A204.1 (cell line): ENCODE results near the gene PTPRN2.
"Not testable (repeated sequence)": the region's sequence is repeated elsewhere in the genome, so short reads cannot be mapped to it uniquely, and the experiment has no call there.

Experiments used
- FAIRE-seq: peaks from 2 replicates; lab custom pipeline; 2012; peaks lifted over from hg19 to GRCh38; lab: Jason Lieb, UNC

The PTPRN2 gene

DNA sequence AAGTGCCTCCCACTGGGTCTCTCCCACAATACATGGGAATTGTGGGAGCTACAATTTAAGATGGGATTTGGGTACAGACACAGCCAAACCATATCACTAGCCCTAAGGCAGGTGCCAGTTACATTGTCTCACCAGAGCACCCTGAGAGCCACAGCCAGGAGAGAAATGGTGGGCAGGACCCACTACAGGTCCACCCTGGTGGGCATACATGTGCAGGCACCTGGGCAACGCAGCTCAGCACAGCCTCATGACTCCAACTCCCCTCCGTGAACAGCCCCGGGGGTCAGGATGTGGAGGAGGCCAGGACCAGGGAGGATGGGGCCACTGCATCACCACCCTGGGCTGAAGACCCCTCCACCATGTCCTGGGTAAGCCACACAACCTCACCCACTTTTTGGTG lies 205.7 kb downstream of the PTPRN2 start:
- FAIRE-seq, result no peak

DNA sequence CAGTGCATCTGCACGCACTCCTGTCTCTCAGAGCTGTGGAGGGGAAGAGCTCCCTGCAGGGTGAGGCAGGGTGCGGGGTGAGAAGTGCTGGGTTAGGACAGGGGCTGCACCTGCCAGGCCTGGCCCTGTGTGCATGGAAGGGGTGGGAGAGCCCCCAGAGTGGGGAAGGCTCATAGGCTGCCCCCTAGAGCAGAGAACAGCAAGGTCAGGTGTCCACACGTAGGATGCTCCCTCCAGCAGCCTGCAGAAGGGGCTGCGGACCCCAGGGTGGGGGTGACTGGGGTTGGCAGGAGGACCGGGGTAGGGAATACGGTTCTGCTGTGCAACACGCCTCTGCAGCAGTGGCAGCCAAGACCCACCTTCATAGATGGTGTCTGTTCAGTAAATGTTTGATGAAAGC lies 208.6 kb downstream of the PTPRN2 start:
- no peak for FAIRE-seq

DNA sequence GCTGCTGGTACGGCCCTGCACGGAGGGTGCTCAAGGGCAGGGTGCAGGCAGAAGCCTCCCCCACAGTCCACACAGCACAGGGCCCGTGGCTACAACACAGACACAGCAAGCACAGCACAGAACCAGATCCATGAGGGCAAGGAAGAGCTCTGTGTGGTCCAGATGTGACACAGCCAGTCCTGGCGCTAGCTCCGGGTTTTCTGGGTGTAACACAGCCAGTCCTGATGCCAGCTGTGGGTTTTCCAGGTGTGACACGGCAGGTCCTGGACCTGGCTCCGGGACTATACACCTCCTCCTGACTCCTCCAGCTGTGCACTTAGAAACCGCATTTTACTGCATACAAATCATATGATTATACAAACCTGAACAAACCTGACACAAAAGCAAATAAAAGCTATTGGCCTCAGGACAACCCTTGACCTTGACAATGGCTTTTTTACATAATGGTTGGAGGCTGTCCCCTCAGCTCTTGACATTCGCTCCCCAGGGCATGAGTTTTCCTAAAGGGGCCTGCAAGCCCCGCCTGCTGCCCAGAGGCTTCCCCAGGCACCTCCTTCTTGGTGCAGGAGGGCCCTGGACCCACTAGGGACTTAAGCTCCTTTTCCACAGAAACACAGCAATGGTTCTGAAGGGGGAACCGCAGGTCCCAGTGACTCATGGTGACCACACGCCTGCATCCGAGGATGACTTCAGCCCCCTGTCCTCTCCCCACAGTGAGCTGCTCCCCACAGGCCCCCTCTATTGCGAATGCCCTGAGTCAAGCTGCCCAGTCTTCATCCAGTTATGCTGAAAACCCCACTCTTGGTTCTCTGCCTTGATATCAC lies 209.6 kb downstream of the PTPRN2 start:
- no peak for FAIRE-seq

DNA sequence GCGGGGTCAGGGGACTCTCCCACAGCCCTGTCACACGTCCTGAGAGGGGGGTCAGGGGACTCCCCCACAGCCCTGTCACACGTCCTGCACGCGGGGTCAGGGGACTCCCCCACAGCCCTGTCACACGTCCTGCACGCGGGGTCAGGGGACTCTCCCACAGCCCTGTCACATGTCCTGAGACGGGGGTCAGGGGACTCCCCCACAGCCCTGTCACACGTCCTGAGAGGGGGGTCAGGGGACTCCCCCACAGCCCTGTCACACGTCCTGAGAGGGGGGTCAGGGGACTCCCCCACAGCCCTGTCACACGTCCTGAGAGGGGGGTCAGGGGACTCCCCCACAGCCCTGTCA lies 210.8 kb downstream of the PTPRN2 start:
- not testable (repeated sequence) for FAIRE-seq

DNA sequence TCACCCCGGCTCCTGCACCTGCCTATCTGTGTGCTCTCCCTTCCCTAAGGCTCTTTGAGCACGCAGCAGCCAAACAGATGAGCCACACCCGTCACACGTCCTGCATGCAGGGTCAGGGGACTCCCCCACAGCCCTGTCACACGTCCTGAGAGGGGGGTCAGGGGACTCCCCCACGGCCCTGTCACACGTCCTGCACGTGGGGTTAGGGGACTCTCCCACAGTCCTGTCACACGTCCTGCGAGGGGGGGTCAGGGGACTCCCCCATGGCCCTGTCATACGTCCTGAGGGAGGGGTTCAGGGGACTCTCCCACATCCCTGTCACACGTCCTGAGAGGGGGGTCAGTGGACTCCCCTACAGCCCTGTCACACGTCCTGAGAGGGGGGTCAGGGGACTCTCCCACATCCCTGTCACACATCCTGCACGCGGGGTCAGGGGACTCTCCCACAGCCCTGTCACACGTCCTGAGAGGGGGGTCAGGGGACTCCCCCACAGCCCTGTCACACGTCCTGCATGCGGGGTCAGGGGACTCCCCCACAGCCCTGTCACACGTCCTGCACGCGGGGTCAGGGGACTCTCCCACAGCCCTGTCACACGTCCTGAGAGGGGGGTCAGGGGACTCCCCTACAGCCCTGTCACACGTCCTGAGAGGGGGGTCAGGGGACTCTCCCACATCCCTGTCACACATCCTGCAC lies 211.3 kb downstream of the PTPRN2 start:
- FAIRE-seq, result not testable (repeated sequence)

DNA sequence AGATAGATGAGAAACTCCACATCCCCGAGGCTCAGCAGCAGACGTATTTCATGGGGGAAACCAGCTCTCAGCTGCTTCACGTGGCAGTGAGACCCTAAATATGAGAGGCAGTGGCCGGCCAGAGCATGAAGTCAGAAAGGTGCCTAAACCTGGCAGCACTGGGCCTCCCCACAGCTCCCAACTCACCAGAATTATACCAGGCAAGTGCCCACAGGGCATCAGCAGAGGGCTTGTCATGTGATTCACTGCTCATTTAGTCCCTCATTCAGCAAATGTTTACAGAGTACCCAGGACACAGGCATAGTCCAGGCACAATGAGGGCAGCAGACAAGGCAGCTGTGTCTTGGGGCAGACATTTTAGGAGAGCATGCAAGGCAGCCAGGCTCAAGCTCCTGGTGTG lies 212.6 kb downstream of the PTPRN2 start:
- no peak for FAIRE-seq

DNA sequence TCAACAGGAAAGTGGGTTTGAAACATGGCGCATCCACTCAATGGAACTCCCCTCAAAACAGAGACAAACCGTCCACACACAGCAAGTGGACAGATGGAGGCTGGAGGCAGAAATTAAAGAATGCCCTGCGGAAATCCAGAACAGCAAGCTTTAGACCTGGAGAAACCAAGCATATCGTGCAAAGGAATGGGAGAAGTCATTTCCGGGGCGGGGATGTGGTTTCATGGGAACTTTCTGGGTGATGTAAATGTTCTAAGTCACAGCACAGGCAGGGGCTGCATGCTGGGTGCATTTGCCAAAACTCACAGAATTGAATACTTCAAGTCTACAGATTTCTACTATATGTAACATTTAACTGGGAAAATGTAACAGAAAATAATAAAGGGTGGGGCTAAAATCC lies 213.0 kb downstream of the PTPRN2 start:
- no peak for FAIRE-seq

DNA sequence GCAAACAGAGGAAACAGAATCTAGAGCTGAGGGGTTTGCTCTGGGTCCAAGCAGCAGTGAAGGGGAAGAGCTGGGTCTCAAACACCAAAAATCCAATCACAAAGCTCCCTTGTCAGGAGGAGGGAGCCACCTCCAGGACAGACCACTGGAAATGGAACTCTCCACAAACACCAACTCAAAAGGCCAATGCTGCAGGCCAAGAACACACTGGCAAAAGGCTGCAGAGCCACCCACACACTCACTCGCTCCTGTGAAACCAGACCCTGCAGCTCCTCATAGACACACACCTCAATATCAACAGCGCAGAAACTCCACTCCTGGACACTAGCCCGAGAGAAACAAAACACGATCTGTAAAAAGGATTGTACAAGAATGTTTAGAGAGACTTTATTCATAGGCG lies 213.5 kb downstream of the PTPRN2 start:
- FAIRE-seq, result no peak

DNA sequence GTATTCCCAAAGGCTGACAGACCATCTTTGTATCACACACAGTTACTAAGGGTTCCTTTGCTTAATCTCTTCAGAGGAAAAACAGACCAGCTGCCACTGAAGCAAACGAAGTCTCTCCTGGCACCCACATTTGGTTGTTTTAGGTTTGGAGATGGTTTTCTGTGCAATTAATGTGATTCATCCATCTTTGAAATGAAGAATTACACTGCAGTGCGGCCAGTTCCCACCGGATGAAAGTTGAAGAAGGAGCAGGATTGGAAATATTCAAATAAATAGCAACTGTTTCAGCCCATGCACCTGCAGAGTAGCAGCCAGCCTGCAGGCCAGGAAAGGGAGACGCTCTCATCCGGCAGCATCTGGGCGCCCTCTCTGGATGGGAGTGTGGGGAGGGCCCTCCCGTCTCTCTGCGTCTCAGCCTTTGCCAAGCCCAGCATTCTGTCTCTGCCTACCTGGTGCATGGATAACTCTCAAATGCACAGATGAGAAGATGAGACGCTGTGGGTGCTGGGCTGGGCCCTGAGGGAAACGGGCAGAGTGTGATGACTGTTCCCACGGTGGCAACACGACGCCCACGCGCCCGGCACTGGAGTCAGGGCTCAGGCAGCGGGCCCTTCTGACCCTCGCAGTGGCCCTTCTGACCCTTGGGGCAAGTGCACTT lies 214.0 kb downstream of the PTPRN2 start:
- no peak for FAIRE-seq

DNA sequence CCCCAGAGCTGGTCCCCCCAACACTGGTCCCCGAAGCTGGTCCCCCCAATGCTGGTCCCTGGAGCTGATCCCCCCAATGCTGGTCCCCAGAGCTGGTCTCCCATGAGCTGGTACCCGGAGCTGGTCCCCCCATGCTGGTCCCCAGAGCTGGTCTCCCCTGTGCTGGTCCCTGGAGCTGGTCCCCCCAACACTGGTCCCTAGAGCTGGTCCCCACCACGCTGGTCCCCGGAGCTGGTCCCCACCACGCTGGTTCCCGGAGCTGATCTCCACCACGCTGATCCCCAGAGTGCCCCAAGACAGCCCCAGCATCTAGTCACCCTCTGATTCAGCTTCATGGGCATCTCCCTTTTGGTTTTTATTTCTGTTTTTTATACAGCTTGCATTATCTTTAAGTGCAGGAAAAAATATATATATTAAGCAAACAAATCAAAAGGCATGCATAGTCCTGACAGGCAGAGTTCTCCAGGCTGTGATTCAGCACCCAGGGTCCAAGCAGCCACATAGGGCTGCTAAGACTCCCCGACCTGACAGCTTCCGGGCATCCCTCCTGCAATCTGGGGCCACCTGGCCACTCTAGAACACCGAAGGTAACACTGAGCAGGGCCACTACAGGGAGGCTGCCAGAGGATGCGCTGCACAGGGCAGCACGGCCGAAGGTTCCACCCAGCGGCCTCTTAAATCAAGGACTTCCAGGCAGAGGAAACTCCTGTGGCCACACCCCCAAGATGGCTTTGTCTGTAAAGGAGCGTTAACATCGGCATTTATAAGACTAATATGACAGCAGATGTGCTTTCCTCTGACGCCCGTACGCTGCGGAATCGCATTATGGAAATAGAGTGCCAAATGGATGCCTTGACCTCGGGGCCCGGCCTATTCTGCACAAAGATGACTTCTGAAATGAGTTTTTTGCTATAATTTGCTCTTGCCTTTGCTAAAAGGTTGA lies 215.0 kb downstream of the PTPRN2 start:
- FAIRE-seq, result no peak

DNA sequence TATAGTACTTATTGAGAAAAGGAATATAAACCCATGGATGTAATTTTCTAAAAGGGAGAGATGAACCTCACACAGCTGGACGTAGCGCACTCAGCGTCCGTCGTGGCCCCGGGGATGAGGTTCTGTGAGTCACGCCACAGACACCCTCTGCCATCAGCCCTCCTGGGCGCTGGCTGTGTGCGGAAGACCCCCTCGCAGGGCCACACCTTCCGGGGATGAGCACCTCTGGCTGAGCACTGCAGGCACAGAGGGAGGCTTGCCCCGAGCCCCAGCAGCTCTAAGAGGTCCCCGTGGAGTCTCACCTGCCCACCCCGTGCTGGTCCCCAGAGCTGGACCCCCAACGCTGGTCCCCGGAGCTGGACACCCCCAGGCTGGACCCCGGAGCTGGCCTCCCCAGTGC lies 215.8 kb downstream of the PTPRN2 start:
- no peak for FAIRE-seq

DNA sequence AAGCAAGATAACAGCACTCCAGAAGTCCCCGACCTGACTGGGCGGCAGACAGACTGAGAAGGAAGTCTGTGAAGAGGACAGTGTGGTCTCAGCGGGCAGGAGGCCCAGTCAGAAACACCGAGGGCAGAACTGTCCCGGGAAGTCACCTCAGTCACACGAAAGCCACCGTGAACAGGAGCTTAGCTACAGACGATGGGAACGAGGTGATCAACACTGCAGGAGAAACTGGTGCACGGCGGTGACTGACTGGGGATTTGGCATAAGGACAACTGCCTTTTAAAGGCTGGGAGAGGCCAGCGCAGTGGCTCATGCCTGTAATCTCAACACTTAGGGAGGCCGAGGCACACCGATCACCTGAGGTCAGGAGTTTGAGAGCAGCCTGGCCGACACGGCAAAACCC lies 217.8 kb downstream of the PTPRN2 start:
- FAIRE-seq, result no peak

DNA sequence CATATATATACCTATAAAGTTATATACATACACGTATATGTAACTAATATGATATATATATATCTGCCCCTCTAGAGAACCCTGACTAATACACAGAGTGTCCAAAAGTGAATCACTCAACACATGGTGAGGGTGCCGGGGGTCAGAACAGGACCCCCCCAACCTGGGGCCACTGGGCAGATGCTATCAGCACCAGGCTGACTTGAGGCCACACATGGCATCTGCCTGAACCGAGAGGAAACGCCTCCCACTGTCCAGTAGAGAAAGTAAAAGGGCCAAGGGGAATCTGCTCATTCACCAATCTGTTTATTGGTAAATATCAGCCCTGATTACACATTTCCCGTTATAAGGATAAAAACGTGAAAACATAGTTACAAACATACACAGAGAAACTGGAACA lies 218.3 kb downstream of the PTPRN2 start:
- no peak for FAIRE-seq

DNA sequence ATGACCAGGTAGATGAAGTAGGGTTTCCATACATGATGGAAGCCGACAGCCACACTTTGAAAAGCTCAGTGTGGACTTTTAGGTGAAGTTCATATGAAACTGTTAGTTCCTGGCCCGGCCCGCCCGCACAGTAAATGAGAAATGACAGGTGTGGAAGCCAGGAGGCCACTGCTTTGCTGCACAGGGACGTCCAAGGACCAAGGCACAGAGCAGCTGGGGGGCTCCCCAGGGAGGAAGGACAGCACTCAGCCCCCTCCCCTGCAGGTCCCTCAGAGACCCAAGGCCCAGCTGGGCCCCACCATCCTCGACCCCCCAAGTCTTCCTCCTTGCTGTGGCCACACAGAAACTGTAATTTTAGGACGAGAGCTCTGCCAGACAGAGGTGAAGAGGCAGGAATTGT lies 219.2 kb downstream of the PTPRN2 start:
- FAIRE-seq, result no peak

DNA sequence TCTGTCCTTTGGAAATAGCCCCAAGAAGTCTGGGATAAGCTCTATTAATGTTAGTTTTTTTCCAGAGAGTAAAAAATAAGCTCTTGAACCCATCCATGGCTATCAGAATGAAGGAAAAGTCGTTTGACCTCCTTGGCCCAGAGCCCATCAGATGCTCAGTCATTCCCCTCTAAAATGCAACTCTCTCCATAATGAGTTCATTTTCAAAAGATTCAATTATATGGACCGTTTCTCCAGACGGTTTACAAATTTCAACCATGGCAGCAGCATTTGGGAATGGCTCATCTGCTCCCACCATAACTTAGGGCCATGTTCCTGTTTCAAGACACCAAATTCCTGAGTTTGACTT lies 220.0 kb downstream of the PTPRN2 start:
- FAIRE-seq, result no peak

DNA sequence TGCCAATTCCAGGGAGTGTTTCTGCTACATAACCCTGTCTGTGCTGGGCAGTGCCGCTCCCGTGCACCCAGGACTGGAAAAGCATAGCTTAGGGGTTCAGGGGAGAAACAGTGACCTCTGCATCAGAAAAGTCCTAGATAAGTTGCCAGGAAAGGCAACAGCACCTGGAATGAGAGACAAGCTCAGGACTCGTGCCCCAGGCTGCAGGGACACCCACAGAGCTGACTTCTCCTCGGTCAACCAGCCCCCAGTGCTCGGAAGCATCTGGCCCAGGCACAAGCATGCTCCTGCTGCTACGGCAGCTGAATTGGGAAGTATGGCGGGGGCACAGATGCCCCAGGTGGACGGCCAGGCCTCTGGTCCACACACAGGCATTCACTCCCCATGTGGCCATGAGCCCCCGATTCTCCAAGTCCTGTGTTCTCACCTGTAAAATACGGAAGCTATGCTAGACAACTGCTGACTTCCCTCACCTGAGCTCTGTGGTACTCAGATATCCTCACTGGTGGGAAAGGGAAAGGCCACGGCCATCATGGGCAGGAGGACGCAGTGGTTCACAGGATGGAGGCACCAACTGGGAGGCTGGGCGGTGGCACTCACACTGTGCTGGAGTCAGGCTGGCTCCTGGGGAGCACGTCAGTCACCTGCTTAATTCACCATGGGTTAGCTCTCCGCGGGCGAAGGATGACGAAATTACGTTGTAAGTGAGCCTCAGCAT lies 220.5 kb downstream of the PTPRN2 start:
- FAIRE-seq, result no peak

DNA sequence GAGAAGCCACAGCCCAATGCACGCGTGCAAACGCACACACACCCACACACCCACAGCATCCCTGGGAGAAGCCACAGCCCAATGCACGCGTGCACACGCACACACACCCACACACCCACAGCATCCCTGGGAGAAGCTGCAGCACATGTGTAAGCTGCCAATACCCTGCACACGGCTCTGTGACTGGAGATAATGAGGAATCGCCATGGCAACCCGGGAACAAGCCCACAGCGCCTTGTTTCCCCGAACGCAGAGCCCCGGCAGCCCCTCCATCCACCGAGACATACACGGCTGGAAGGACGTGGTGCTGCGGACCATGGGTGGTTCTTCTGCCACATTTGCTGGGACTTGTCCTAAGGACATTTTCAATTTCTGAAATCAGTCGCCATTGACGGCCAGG lies 221.3 kb downstream of the PTPRN2 start:
- FAIRE-seq, result no peak

DNA sequence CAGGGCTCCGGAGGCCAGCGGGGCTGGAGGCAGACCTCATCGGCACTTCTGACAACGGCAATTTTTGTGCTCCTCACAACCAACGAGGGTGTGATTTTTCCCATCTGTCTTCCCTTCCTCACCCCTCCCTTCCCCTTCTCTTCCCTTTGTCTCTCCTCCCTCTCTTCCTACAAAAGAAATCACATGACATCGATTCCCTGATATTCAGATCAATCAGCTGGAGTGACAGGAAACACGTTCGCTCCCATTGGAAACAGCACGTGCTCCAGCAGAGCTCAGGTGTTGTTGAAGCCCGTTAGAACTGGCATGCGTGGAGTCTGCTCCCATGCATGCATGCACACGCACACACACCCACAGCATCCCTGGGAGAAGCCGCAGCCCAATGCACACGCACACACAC lies 222.4 kb downstream of the PTPRN2 start:
- FAIRE-seq, result no peak

DNA sequence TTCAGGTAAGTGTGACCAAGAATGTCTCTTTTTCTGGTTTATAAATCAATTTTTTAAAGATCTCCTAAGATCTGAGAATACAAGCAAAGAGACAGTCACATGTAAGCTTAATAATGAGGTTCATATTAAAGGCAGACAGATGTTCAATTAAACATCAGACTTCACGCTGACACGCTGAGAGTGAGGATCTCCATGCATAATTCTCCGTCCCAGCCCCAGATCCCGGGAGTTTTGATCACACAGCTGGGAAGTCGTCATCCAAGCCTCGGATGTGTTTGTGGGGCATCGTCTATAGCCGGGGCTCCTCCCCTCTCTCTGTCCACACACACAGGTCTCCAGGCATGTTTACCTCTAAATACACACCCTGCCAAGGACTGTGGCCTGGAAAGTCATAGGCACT lies 223.2 kb downstream of the PTPRN2 start:
- no peak for FAIRE-seq

DNA sequence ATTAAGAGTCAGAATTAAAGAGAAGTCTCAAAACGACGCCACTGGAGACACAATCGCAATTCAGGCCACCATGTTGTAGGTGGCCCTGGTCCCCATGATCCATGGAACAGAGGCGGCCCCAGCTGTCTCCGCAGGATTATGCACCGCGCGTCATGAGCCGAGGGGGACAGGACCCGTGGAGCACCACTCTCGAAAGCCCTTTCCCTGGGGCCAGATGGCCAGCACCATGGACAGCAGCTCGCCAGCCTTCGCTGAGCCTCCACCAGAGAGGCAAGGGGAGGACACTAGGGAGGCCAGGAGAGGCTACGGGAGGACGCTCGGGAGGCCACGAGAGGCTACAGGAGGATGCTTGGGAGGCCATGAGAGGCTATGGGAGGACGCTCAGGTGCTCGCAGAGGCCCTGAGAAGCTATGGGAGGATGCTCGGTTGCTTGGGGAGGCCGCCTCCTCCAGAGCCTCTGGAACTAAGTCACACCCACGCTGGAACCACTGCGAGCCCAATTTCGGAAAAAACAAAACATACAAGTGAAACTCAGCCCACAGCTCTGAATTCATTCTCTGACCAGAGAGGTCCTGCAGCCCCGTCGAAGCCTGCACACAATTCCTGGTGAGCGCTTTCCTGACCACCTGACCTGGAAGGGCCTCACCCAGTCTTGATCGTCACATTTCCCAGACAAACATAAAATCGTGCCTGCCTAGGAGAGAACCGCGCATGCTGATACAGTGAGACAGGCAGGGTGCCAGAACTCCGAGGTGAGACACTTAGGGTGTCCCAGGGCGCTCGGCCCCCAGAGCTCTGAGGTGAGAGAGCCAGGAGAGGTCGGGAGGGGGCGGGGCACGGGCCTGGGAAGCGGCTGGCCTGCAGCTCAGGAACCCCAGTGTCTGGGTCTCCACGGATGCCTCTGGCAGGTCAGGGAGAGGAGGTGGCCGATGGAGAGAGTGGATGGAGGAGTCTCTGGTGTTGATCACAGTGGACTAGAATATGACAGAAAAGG lies 224.4 kb downstream of the PTPRN2 start:
- no peak for FAIRE-seq

DNA sequence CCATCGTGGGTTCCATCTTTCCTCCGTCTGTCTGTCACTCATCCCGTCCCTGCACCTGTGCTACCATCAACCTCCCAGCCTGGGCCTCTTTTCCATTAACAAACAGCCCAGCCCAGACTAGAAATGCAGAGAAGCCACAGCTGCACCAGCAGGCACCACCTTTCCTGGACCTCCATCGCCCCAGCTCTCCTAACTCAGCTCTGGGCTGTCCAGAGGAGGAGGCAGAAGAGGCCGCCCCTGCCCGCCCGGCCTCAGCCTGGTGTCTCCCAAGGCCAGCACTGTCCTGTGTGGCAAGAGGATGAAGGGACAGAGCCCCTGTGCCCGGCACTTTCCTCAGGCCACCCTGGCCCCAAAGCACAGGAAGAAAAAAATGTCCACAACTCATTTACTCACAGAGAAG lies 225.6 kb downstream of the PTPRN2 start:
- no peak for FAIRE-seq
